ENCODE results near the gene WDR72.

GRCh38 chr15:53490341-53490740 is 269.1 kb downstream of the WDR72 start:
- TF ChIP-seq POLR2A (IDR thresholded peaks at IDR 0.05; ENCODE audit: low read length) (no peak), GATA1 (IDR thresholded peaks at IDR 0.05; ENCODE audit: low read depth, low read length) (no peak)

All from erythroblast (primary cell).